Calu3 (cell line): ENCODE measurements around the gene TIPARP. TPM values are rescaled to one million over a fixed set of nuclear protein-coding genes. Genes with fewer than 3 reads are reported as not detected.

ENCODE experiments used
- BruUV-seq: library from RNA; stranded (reverse); fragments of 400-500 nt; replicated peaks from 2 replicates; lab custom pipeline; 2021; lab: Mats Ljungman, UMichigan
- CTCF ChIA-PET: fragments of 300-600 bp; sonication (Branson Sonifier 250); formaldehyde crosslinking; loops from one replicate; lab custom pipeline; 2022; ENCODE audit warnings: antibody characterized with exemption; lab: Charles Lee
- DNase-seq: peaks from one replicate; pipeline ENCODE4 v3.0.0; 2022
- H3K27ac Mint-ChIP-seq: one replicate; pipeline ENCODE4 v1.8.0; 2022; ENCODE audit warnings: mixed read lengths; ENCODE audit not compliant: unreplicated experiment
- H3K27me3 Mint-ChIP-seq: one replicate; pipeline ENCODE4 v1.8.0; 2022; ENCODE audit warnings: mixed read lengths; ENCODE audit not compliant: unreplicated experiment
- H3K36me3 Mint-ChIP-seq: one replicate; pipeline ENCODE4 v1.8.0; 2022; ENCODE audit warnings: mild to moderate bottlenecking, moderate library complexity, mixed read lengths; ENCODE audit not compliant: insufficient read depth, unreplicated experiment
- H3K4me1 Mint-ChIP-seq: one replicate; pipeline ENCODE4 v1.8.0; 2022; ENCODE audit warnings: mild to moderate bottlenecking, low read depth, mixed read lengths; ENCODE audit not compliant: unreplicated experiment
- H3K4me3 Mint-ChIP-seq: one replicate; pipeline ENCODE4 v1.8.0; 2022; ENCODE audit warnings: mild to moderate bottlenecking, low read depth, moderate library complexity, mixed read lengths; ENCODE audit not compliant: unreplicated experiment
- H3K9me3 Mint-ChIP-seq: one replicate; pipeline ENCODE4 v1.8.0; 2022; ENCODE audit warnings: low read depth, mixed read lengths; ENCODE audit not compliant: unreplicated experiment
- CTCF ChIP-seq: fragments of 200-600 bp; IDR thresholded peaks from one replicate; pipeline ENCODE4 v1.8.0; 2022; ENCODE audit warnings: antibody characterized with exemption; ENCODE audit not compliant: unreplicated experiment
- intact Hi-C: fragments of 100-400 bp; cut with micrococcal nuclease; formaldehyde crosslinking; loops from one replicate; pipeline ENCODE4 v1.10.0; 2022; ENCODE audit not compliant: unreplicated experiment
- total RNA-seq: library from RNA; stranded (reverse); gene quantifications from 2 replicates; pipeline ENCODE4 v1.2.3, GENCODE V29; 2022

The TIPARP gene
- total RNA-seq, 1 experiment from 2014 or later = 91.4 TPM

- Mint-ChIP-seq H3K27ac (no peak overlapping the region), H3K4me3 (no peak overlapping the region), H3K36me3 (no peaks in the 10 kb centered on the region), H3K9me3 (no peaks in the 10 kb centered on the region), H3K4me1 (no peaks in the 10 kb centered on the region), H3K27me3 (no peaks in the 10 kb centered on the region)
- no peak for TF ChIP-seq CTCF
- CTCF ChIA-PET = interaction anchor here (0.7 kb wide), 1 partner anchor 22 kb away, joined by 3 read pairs; no protein-coding TSS in a partner anchor
- no peak for DNase-seq
- intact Hi-C loops = no loop called here
- no TSS peak for BruUV-seq
These were observed 74.9 kb downstream of the TIPARP start for GRCh38 chr3:156749244-156749643.

DNA sequence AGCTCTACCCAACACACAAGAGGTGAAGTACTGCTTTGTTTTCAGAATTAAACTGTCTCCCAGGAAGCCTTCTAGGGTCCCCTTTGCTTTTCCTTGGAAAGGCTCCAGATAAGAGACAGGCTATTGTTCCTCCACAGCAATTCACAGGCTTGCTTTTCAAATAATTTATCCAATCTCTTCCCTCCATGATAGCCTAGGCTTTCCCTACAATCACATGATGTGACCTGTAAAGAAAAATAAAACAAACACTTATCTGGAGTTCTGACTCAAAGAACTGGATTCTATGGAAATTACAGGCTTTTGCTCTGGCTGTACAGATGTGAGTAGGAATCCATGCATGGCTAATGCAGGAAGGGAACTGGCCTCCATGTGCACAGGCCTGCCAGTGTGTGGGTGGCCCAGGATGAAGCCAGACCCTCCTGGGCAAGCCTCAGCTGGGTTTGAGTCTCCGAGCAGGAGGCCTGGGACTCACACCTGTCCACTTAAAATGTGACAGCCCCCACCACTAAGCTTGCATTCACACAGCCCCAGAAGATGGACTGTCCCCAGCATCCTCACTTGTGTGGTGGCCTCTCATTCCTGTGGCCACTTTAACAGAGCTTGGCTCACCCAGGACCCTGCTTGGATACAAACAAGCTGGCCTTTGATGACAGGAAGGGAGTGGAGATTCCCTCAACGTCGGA lies 75.9 kb downstream of the TIPARP start:
- Mint-ChIP-seq H3K4me1 (no peaks in the 10 kb centered on the region), H3K4me3 (no peak overlapping the region), H3K27ac (no peak overlapping the region), H3K27me3 (no peaks in the 10 kb centered on the region), H3K36me3 (no peaks in the 10 kb centered on the region), H3K9me3 (no peaks in the 10 kb centered on the region)
- no peak for TF ChIP-seq CTCF
- intact Hi-C loops = no loop called here
- CTCF ChIA-PET = no interaction called here
- BruUV-seq = no TSS peak
- DNase-seq = no peak

DNA sequence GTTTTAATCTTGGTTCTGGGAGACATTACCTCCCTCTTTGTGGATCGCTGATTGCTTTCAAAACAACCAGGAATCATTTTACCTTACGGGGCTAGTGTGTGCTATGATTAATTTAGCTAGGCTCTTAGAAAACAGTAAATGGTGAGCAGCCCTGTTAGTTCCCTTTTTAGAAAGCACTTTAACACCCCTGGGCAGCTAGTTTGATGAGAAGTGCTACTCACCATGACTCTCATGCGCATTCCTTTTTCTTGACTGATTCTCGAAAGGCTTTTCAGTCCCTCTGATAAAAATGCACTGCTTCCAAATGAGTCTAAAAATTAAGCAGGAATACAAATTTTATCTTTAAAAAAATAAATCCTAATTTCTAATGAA lies 76.5 kb downstream of the TIPARP start:
- Mint-ChIP-seq H3K4me3 (no peak overlapping the region), H3K27me3 (no peaks in the 10 kb centered on the region), H3K27ac (no peak overlapping the region), H3K9me3 (no peaks in the 10 kb centered on the region), H3K4me1 (no peaks in the 10 kb centered on the region), H3K36me3 (no peaks in the 10 kb centered on the region)
- CTCF ChIA-PET = no interaction called here
- DNase-seq = no peak
- BruUV-seq = no TSS peak
- no peak for TF ChIP-seq CTCF
- intact Hi-C loops = no loop called here

DNA sequence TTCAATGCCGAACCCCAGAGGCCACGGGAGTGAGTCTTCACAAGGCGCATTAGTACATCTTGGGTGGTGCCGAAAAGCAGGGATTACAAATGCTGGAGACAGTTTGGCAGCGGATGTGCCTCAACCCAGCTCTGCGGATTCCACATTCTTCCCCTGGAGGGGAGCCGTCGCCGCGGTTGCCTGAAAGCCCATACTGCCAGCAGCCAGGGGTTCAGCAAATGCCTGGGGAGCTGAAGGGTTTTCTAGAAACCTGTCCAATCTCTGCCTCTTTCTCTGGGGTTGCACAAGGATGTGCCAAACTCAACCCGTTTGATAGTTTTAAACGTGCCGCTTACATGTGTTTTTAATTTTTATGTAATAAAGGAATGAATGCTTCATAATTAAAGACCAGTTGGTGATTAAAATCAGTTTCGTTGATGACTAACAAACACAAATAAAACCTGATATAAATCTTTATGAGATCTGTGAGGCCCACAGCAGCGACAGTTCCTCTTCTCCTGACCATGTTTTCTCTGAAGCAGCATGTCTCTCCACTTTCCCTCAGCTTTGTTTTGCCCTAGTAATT lies 77.2 kb downstream of the TIPARP start:
- BruUV-seq = no TSS peak
- H3K4me3 Mint-ChIP-seq = no peak overlapping the region
- intact Hi-C loops = no loop called here
- no peaks in the 10 kb centered on the region for H3K27me3 Mint-ChIP-seq
- H3K9me3 Mint-ChIP-seq = no peaks in the 10 kb centered on the region
- CTCF ChIA-PET = no interaction called here
- no peaks in the 10 kb centered on the region for H3K36me3 Mint-ChIP-seq
- no peak for DNase-seq
- no peak for TF ChIP-seq CTCF
- no peak overlapping the region for H3K27ac Mint-ChIP-seq
- no peaks in the 10 kb centered on the region for H3K4me1 Mint-ChIP-seq

Other genes starting within 250 kb of the TIPARP start
- gene SSR3, start 119.5 kb upstream of the TIPARP start, total RNA-seq = 287 and 312 TPM in 2 replicates
- 4.5 and 5.1 TPM in 2 replicates for gene LEKR1, start 151.8 kb downstream of the TIPARP start, total RNA-seq